CD4-positive, CD25-positive, alpha-beta regulatory T cell (primary cell): ENCODE data around the gene INPP4A. TPM values are rescaled to one million over a fixed set of nuclear protein-coding genes. Genes with fewer than 3 reads are reported as not detected.
A peak's percentile ranks its signal among the peaks of the same experiment; 100 is the strongest.

Source experiments
- ATAC-seq, 2 donors: fragments of 150-1000 bp; cut with Tn5 transposase; one replicate each; pipeline ENCODE4 v1.10.0; 2021; ENCODE audit warnings: low read depth in 2 of 2, moderate number of reproducible peaks in 2 of 2, moderate library complexity in 1 of 2
- DNase-seq, 3 donors: peaks; one replicate each; pipeline versions ENCODE4 v3.0.0 to v3.0.0-alpha.2; 2012 to 2022; ENCODE audit warnings: mixed read lengths in 1 of 3
- H3K27ac ChIP-seq: one replicate; pipeline ENCODE4 v1.7.0; 2013; ENCODE audit warnings: mild to moderate bottlenecking, low read length; ENCODE audit not compliant: insufficient read depth, poor library complexity, severe bottlenecking
- H3K27me3 ChIP-seq: one replicate; pipeline ENCODE4 v1.7.0; 2013; ENCODE audit warnings: low read length; ENCODE audit not compliant: control insufficient read depth, insufficient read depth
- H3K36me3 ChIP-seq: one replicate; pipeline ENCODE4 v1.7.0; 2013; ENCODE audit warnings: mild to moderate bottlenecking, low read length, moderate library complexity; ENCODE audit not compliant: control insufficient read depth, insufficient read depth
- H3K4me1 ChIP-seq: 2 replicates; pipeline ENCODE4 v1.7.0; 2013; ENCODE audit warnings: mild to moderate bottlenecking, low read length; ENCODE audit not compliant: insufficient read depth, control insufficient read depth, poor library complexity, severe bottlenecking
- H3K4me3 ChIP-seq: one replicate; pipeline ENCODE4 v1.7.0; 2013; ENCODE audit warnings: low read depth, mild to moderate bottlenecking, low read length, moderate library complexity
- H3K9me3 ChIP-seq, 2 experiments: 1 replicate in 1 of 2; 2 replicates in 1 of 2; pipeline ENCODE4 v1.7.0; 2013; ENCODE audit warnings: low read length in 2 of 2, mild to moderate bottlenecking in 1 of 2, moderate library complexity in 1 of 2; ENCODE audit not compliant: control insufficient read depth in 2 of 2
- H3K27ac Mint-ChIP-seq, 3 donors: one replicate each; pipeline ENCODE4 v1.8.0; 2020 to 2022; ENCODE audit warnings: mild to moderate bottlenecking in 3 of 3, mixed read lengths in 3 of 3, moderate library complexity in 2 of 3
- H3K27me3 Mint-ChIP-seq: one replicate; pipeline ENCODE4 v1.8.0; 2022; ENCODE audit warnings: mild to moderate bottlenecking, mixed read lengths
- H3K36me3 Mint-ChIP-seq: one replicate; pipeline ENCODE4 v1.8.0; 2020; ENCODE audit warnings: mixed read lengths
- H3K4me1 Mint-ChIP-seq, 4 donors: one replicate each; pipeline ENCODE4 v1.8.0; 2020 to 2022; ENCODE audit warnings: mixed read lengths in 4 of 4, mild to moderate bottlenecking in 1 of 4
- H3K4me3 Mint-ChIP-seq, 4 donors: one replicate each; pipeline ENCODE4 v1.8.0; 2020 to 2022; ENCODE audit warnings: mild to moderate bottlenecking in 4 of 4, mixed read lengths in 4 of 4, moderate library complexity in 3 of 4
- H3K9me3 Mint-ChIP-seq, 7 donors: one replicate each; pipeline ENCODE4 v1.8.0; 2020 to 2022; ENCODE audit warnings: mixed read lengths in 7 of 7, mild to moderate bottlenecking in 3 of 7, moderate library complexity in 2 of 7
- polyA plus RNA-seq, 4 donors: library from polyadenylated mRNA; unstranded; fragments of 300-500 nt; fragmentation: Illumina TruSeq; gene quantifications; one replicate each; pipeline ENCODE4 v1.2.3, GENCODE V29; 2021
- total RNA-seq: library from RNA; stranded (reverse); gene quantifications from one replicate; pipeline ENCODE4 v1.2.3, GENCODE V29; 2022

INPP4A gene
- total and polyA plus RNA-seq, 5 donors from 2014 or later = 27.9 to 106 (median 31.5) TPM

GRCh38 chr2:98551316-98551715 is 106.7 kb downstream of the INPP4A start:
- Mint-ChIP-seq H3K4me3 (no peak overlapping the region), H3K9me3 (no peaks in the 10 kb centered on the region), H3K4me1 (peaks cover 0 to 25% (median 11%) of the 10 kb centered on the region in 4 donors), H3K36me3 (peaks cover 52% of the 10 kb centered on the region), H3K27me3 (no peaks in the 10 kb centered on the region), H3K27ac (peak overlapping the region in 1 of 3 donors; percentile 71)
- no peak overlapping the region for H3K27ac ChIP-seq
- H3K36me3 ChIP-seq = peaks cover 89% of the 10 kb centered on the region
- ATAC-seq (no peak), DNase-seq (no peak)
- H3K4me3 ChIP-seq = no peak overlapping the region
- no peaks in the 10 kb centered on the region for H3K9me3 ChIP-seq
- H3K27me3 ChIP-seq = no peaks in the 10 kb centered on the region
- no peaks in the 10 kb centered on the region for H3K4me1 ChIP-seq

DNA sequence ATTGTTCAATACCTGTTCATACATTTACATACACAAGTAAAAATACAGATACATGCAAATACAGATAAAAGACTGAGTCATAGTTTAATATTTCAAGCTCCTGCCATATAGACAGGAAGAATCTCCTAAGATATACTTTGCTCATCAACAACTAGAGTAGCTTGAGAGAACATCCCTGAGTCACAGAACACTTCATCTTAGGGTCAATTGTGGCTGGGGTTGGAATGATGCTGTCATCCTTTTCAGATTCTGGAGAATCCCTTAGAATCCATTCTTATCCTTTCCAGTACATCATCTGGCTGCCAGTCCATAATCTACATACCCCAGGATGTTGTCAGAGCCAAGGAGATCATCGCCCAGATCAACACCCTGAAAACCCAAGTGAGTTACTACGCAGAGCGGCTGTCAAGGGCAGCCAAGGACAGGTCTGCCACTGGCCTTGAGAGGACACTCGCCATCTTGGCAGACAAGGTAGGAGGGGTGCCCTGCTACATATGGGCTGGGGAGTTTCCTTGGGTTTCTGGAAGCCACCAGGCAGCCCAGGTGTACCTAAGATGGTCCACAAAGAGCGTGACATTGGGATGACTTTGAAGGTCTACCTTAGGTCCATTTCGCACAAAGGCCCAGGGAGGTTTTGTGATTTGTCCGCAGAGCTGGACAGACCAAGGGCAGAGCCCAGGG is 108.0 kb downstream of the INPP4A start:
- no peak overlapping the region for H3K4me3 ChIP-seq
- peaks cover 45% of the 10 kb centered on the region for H3K36me3 Mint-ChIP-seq
- DNase-seq (no peak), ATAC-seq (no peak)
- peak overlapping the region in 2 of 3 donors; percentile 46 to 56 for H3K27ac Mint-ChIP-seq
- no peaks in the 10 kb centered on the region for H3K27me3 ChIP-seq
- no peak overlapping the region for H3K4me3 Mint-ChIP-seq
- peaks cover 0 to 15% (median 9%) of the 10 kb centered on the region in 4 donors for H3K4me1 Mint-ChIP-seq
- H3K27me3 Mint-ChIP-seq = no peaks in the 10 kb centered on the region
- no peaks in the 10 kb centered on the region for H3K4me1 ChIP-seq
- H3K9me3 Mint-ChIP-seq = no peaks in the 10 kb centered on the region
- no peak overlapping the region for H3K27ac ChIP-seq
- H3K9me3 ChIP-seq = no peaks in the 10 kb centered on the region
- H3K36me3 ChIP-seq = peaks cover 87% of the 10 kb centered on the region

GRCh38 chr2:98554116-98554861 is 109.6 kb downstream of the INPP4A start:
- ATAC-seq (no peak), DNase-seq (no peak)
- Histone ChIP-seq H3K4me3 (no peak overlapping the region), H3K36me3 (peaks cover 89% of the 10 kb centered on the region), H3K27me3 (no peaks in the 10 kb centered on the region), H3K4me1 (no peaks in the 10 kb centered on the region), H3K9me3 (no peaks in the 10 kb centered on the region), H3K27ac (no peak overlapping the region)
- peaks cover 56% of the 10 kb centered on the region for H3K36me3 Mint-ChIP-seq
- no peaks in the 10 kb centered on the region for H3K27me3 Mint-ChIP-seq
- peaks cover 0 to 30% (median 5%) of the 10 kb centered on the region in 4 donors for H3K4me1 Mint-ChIP-seq
- no peak overlapping the region for H3K4me3 Mint-ChIP-seq
- peak overlapping the region; percentile 16 to 92 (median 34) for H3K27ac Mint-ChIP-seq
- no peaks in the 10 kb centered on the region for H3K9me3 Mint-ChIP-seq

- H3K27ac Mint-ChIP-seq = no peak overlapping the region
- no peak overlapping the region for H3K4me3 Mint-ChIP-seq
- Histone ChIP-seq H3K27ac (no peak overlapping the region), H3K4me3 (no peak overlapping the region), H3K9me3 (no peaks in the 10 kb centered on the region), H3K36me3 (peaks cover 92% of the 10 kb centered on the region), H3K4me1 (no peaks in the 10 kb centered on the region), H3K27me3 (no peaks in the 10 kb centered on the region)
- no peaks in the 10 kb centered on the region for H3K9me3 Mint-ChIP-seq
- peaks cover 4 to 31% (median 9%) of the 10 kb centered on the region in 4 donors for H3K4me1 Mint-ChIP-seq
- no peak for DNase-seq
- no peak for ATAC-seq
- H3K27me3 Mint-ChIP-seq = no peaks in the 10 kb centered on the region
- H3K36me3 Mint-ChIP-seq = peaks cover 59% of the 10 kb centered on the region
These were observed 111.0 kb downstream of the INPP4A start for GRCh38 chr2:98555696-98556095.

DNA sequence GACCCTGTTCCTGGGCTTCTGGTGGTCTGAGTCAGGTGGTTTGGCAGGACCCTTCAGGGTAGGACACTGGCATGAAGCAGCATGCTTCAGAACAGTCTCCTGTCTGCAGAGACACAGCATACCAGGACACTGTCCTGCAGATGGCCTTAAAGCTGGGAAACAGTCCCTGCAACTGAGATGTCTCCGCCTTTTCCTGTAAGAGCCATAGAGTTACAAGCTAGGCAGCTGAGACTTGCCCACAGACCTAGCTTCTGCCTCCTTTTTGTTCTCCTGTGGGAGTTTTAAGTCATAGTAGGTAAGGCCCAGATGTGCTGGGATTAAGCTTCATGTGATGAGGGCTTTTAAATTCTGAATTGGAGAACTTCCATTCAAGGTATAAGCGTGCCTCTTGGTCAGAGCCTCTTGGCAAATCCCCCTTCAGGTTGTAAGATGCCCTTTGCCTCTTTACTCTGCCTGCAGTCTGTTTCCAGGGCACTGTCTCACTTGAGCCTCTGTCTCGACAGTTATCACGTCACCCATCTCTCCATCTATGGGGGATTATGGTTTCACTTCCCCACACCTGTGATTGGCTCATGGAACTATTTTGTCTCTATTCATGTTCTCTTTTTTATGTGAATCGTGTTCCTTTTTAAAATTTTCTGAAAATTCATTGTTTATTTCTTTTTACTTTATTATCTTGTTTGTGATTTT is 111.8 kb downstream of the INPP4A start:
- peaks cover 62% of the 10 kb centered on the region for H3K36me3 Mint-ChIP-seq

DNA sequence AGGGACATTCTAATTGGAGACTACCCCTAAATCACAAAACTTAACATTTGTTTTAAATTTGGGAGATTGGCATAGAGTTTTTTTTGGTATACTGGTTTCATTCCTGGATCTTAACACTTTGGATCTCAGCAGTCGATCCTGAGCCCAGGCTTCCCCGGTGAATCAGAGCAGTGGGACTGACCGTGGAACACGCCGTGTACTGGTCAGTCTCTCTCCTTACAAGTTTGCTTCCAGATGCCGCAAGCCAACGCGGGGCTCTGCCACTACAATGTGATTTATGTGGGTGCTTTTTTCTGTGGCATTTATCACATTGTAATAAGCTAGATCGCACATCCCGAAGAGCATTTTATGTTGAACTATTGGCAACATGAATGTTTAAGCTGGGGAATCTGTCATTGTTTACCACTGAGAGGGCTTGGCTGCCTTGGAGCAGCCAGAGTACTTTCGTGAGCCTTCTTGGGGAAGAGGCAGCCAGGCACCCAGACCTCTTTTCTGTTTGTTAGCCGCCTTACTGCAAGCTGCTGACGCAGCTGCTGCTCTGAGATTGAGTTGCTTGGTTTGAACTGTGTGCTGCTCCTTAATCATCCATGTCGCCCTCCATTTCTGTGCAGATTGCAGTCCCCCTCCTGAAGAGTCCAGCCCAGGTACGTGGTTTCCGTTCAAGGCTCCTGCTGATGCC is 114.3 kb downstream of the INPP4A start:
- H3K27ac ChIP-seq = no peak overlapping the region

More for the DNA sequence above, 111.8 kb downstream of the INPP4A start:
- DNase-seq (no peak), ATAC-seq (peak in 1 of 2 donors; percentile 31)
- peak overlapping the region; percentile 21 to 72 (median 52) for H3K27ac Mint-ChIP-seq
- H3K27me3 Mint-ChIP-seq = no peaks in the 10 kb centered on the region
- H3K9me3 Mint-ChIP-seq = no peaks in the 10 kb centered on the region
- H3K4me1 Mint-ChIP-seq = peaks cover 5 to 31% (median 10%) of the 10 kb centered on the region in 4 donors
- Histone ChIP-seq H3K4me1 (no peaks in the 10 kb centered on the region), H3K27ac (no peak overlapping the region), H3K36me3 (peaks cover 97% of the 10 kb centered on the region), H3K9me3 (no peaks in the 10 kb centered on the region), H3K27me3 (no peaks in the 10 kb centered on the region), H3K4me3 (no peak overlapping the region)
- no peak overlapping the region for H3K4me3 Mint-ChIP-seq

GRCh38 chr2:98559581-98559980 is 114.9 kb downstream of the INPP4A start:
- H3K27me3 Mint-ChIP-seq = no peaks in the 10 kb centered on the region
- no peaks in the 10 kb centered on the region for H3K9me3 Mint-ChIP-seq
- ATAC-seq (no peak), DNase-seq (no peak)
- Histone ChIP-seq H3K27ac (no peak overlapping the region), H3K4me3 (no peak overlapping the region), H3K9me3 (no peaks in the 10 kb centered on the region), H3K27me3 (no peaks in the 10 kb centered on the region), H3K36me3 (peaks cover 96% of the 10 kb centered on the region), H3K4me1 (no peaks in the 10 kb centered on the region)
- H3K4me1 Mint-ChIP-seq = peaks cover 5 to 26% (median 10%) of the 10 kb centered on the region in 4 donors
- no peak overlapping the region for H3K4me3 Mint-ChIP-seq
- H3K27ac Mint-ChIP-seq = peak overlapping the region; percentile 30 to 97 (median 76)
- peaks cover 50% of the 10 kb centered on the region for H3K36me3 Mint-ChIP-seq

More for the DNA sequence above, 114.3 kb downstream of the INPP4A start:
- DNase-seq (no peak), ATAC-seq (no peak)
- no peaks in the 10 kb centered on the region for H3K27me3 Mint-ChIP-seq
- peaks cover 5 to 26% (median 10%) of the 10 kb centered on the region in 4 donors for H3K4me1 Mint-ChIP-seq
- Histone ChIP-seq H3K4me3 (no peak overlapping the region), H3K9me3 (no peaks in the 10 kb centered on the region), H3K27me3 (no peaks in the 10 kb centered on the region), H3K36me3 (peaks cover 96% of the 10 kb centered on the region), H3K4me1 (no peaks in the 10 kb centered on the region)
- peak overlapping the region; percentile 73 to 97 (median 76) for H3K27ac Mint-ChIP-seq
- no peak overlapping the region for H3K4me3 Mint-ChIP-seq
- H3K9me3 Mint-ChIP-seq = no peaks in the 10 kb centered on the region
- peaks cover 51% of the 10 kb centered on the region for H3K36me3 Mint-ChIP-seq
